ENCODE data around the gene SORCS3. TPM values are rescaled to one million over a fixed set of nuclear protein-coding genes. Genes with fewer than 3 reads are reported as not detected.

SORCS3 gene
- total RNA-seq, 2 donors from 2014 or later = 0.35 TPM; not detected in 1

DNA sequence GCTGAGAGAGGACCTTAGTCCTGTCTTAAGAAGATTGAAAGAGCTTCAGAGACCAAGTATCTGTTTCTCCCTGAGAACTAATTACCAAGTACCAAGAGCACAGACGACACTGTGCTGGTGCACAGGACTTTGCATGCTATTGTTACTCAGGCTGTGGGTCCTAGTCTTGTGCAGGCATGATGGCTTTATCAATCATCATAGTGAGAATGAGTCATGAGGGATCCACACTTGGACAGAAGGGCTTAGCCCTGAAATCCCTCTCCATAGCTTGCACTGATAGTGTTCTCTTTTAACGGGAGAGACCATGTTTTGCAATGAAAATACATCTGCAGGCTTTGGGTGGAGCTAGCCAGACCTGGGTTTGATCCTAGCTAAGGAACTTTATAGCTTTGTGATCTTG, 93.3 kb downstream of the SORCS3 start:
- Mint-ChIP-seq H3K4me1 (peaks cover 2% of the 10 kb centered on the region), H3K27ac (no peak overlapping the region), H3K36me3 (ENCODE audit: low read depth) (no peaks in the 10 kb centered on the region), H3K27me3 (peaks cover 40% of the 10 kb centered on the region), H3K4me3 (no peak overlapping the region)
- DNase-seq (no peak), ATAC-seq (no peak)
- H3K9me3 ChIP-seq (ENCODE audit: control insufficient read depth, low read length, poor library complexity, severe bottlenecking) = no peaks in the 10 kb centered on the region

DNA sequence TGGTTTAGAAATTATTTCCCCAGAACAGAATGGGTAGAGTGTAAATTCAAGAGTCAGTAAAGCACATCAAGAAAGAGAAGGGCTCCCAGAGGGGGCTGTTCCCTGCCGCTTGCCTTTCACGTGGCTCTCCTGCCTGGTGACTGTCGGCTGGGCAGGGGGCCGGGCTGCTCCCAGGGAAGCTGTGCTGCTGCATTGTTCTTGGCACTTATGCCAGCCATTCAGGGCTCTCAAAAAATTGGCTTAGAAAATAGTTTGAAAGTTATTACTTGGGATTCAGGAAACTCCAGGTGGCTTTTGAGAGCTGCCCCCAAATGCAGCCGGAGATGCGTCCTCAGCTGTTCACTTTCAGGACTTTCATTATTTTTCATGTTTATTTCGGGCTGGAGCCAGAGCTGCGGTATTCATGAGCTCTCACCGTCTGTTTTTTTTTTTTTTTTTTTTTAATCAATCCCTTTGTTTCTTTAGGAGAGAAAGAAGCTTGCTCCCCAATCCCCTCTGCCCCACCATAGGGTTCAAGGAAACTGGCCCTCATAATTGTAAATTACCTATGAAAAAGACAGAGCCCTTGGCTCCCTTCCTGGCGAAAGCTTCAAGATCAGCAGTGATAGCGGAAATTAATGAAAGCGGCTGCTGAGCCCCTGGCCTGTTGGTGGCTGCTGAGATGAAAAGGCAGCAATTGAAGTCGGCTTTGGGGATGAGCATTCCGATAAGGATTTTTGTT, 94.1 kb downstream of the SORCS3 start:
- H3K9me3 ChIP-seq (ENCODE audit: control insufficient read depth, low read length, poor library complexity, severe bottlenecking) = no peaks in the 10 kb centered on the region
- DNase-seq = no peak
- no peaks in the 10 kb centered on the region for H3K36me3 Mint-ChIP-seq (ENCODE audit: low read depth)
- no peak overlapping the region for H3K27ac Mint-ChIP-seq
- peaks cover 2% of the 10 kb centered on the region for H3K4me1 Mint-ChIP-seq
- ATAC-seq = no peak
- peaks cover 42% of the 10 kb centered on the region for H3K27me3 Mint-ChIP-seq
- no peak overlapping the region for H3K4me3 Mint-ChIP-seq

DNA sequence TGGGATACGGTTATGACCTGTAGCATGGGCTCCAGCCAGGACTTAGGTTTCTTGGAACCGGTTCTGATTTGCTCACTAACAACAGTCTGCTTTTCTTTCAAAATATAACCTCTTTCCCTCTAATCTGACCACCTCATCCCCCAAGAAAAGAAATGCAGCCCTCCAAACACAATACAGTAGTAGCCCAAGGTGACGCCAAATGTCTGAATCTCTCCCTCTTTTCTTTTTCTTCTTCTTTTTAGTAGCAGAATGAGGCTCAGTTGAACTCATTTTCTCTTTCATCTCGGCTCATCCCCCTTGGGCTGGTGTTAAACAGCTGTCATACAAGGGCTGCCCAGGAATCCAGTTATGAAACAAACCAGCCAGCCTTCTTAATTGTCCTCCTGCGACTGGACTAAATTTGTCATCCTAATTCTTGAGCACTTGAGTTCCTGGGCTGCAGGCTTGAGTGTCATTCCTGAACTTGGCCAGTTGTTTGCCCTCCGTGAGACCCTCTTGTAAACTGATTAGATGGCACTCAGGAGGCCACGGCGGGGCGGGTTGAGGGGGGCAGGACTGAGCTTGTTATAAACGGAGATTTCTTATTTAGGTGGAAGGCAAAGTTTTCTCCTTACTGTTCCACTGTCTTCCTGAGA, 94.8 kb downstream of the SORCS3 start:
- DNase-seq (no peak), ATAC-seq (no peak)
- H3K36me3 Mint-ChIP-seq (ENCODE audit: low read depth) = no peaks in the 10 kb centered on the region
- H3K27me3 Mint-ChIP-seq = peaks cover 42% of the 10 kb centered on the region
- no peak overlapping the region for H3K4me3 Mint-ChIP-seq
- H3K9me3 ChIP-seq (ENCODE audit: control insufficient read depth, low read length, poor library complexity, severe bottlenecking) = no peaks in the 10 kb centered on the region
- peaks cover 2% of the 10 kb centered on the region for H3K4me1 Mint-ChIP-seq
- no peak overlapping the region for H3K27ac Mint-ChIP-seq

DNA sequence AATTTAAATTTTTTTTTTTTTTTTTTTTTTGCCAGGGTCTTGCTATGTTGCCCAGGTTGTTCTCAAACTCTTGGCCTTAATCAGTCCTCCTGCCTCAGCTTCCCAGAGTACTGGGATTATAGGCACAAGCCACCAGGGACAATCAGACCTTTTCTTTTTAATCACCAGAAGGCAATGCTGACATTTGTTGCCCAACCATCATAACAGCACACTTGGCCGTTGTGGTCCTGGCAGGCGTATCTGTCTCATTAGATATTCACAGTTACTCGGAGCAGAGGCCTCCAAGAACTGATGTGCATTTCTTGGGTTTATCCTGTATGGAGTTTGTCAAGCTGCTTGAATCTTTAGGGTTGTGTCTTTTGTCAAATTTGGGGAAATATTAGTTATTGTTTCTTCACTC, 100.0 kb downstream of the SORCS3 start:
- DNase-seq (no peak), ATAC-seq (no peak)
- no peaks in the 10 kb centered on the region for H3K4me1 Mint-ChIP-seq
- H3K4me3 Mint-ChIP-seq = no peak overlapping the region
- no peak overlapping the region for H3K27ac Mint-ChIP-seq
- peaks cover 19% of the 10 kb centered on the region for H3K27me3 Mint-ChIP-seq
- no peaks in the 10 kb centered on the region for H3K9me3 ChIP-seq (ENCODE audit: control insufficient read depth, low read length, poor library complexity, severe bottlenecking)
- no peaks in the 10 kb centered on the region for H3K36me3 Mint-ChIP-seq (ENCODE audit: low read depth)

DNA sequence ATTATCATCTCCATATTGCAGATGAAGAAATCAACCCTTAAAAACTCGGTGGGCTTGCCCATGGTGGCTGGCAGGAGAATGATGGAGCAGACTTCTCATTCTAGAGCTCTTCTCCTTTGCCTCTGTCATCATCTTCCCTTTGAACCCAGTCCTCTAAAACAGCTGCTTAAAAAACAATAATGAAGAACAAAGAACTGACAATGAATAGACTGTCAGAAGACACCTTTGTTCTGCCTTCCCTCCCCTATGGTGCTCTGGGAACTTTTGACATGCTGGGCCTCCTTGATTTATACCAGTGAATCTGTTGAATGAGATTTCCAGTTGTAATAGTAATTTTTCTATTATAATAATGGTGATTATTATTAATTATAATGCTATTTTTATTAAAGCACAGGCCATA, 103.0 kb downstream of the SORCS3 start:
- H3K4me3 Mint-ChIP-seq = no peak overlapping the region
- H3K4me1 Mint-ChIP-seq = no peaks in the 10 kb centered on the region
- ATAC-seq = no peak
- peaks cover 32% of the 10 kb centered on the region for H3K27me3 Mint-ChIP-seq
- H3K36me3 Mint-ChIP-seq (ENCODE audit: low read depth) = no peaks in the 10 kb centered on the region
- no peaks in the 10 kb centered on the region for H3K9me3 ChIP-seq (ENCODE audit: control insufficient read depth, low read length, poor library complexity, severe bottlenecking)
- no peak for DNase-seq
- H3K27ac Mint-ChIP-seq = no peak overlapping the region

DNA sequence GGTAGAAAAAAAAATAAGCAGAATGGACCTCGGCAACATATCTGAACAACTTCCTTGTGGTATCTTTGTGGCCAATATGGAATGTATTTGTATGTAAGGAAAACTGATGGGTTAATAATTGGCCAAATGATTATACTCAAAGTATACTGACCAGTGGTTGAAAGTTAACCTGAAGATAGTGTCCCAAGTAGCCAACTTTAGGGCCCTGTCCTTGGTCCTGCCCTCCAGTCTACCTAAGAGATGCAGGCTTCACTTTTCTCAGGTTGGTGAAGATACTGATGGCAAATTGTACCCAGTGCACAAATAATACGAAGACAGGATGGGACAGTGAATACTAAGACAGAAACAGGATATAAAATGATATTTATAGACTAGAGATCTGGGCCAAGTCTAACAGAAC, 109.2 kb downstream of the SORCS3 start:
- no peaks in the 10 kb centered on the region for H3K4me1 Mint-ChIP-seq
- no peak for ATAC-seq
- no peak overlapping the region for H3K4me3 Mint-ChIP-seq
- DNase-seq = no peak
- H3K36me3 Mint-ChIP-seq (ENCODE audit: low read depth) = no peaks in the 10 kb centered on the region
- H3K9me3 ChIP-seq (ENCODE audit: control insufficient read depth, low read length, poor library complexity, severe bottlenecking) = no peaks in the 10 kb centered on the region
- no peak overlapping the region for H3K27ac Mint-ChIP-seq
- H3K27me3 Mint-ChIP-seq = peaks cover 22% of the 10 kb centered on the region

DNA sequence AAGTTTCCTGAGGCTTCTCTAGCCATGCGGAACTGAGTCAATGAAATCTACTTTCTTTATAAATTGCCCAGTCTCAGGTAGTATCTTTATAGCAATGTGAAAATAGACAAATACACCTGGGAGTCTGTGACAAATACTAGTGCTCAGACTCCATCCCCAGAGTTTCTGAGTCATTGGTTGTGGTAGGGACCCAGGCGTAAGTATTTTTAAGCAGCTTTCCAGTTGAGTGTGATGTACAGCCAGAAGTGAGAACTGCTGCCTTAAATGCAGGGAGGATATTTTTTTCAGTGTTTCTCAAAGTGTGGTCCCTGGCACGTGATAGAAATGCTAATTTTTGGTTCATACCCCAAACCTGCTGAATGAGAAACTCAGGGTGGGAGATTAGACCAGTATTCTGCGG, 121.7 kb downstream of the SORCS3 start:
- DNase-seq (no peak), ATAC-seq (no peak)
- peaks cover 52% of the 10 kb centered on the region for H3K27me3 Mint-ChIP-seq
- H3K4me3 Mint-ChIP-seq = no peak overlapping the region
- no peaks in the 10 kb centered on the region for H3K4me1 Mint-ChIP-seq
- H3K9me3 ChIP-seq (ENCODE audit: control insufficient read depth, low read length, poor library complexity, severe bottlenecking) = no peaks in the 10 kb centered on the region
- no peaks in the 10 kb centered on the region for H3K36me3 Mint-ChIP-seq (ENCODE audit: low read depth)
- no peak overlapping the region for H3K27ac Mint-ChIP-seq

DNA sequence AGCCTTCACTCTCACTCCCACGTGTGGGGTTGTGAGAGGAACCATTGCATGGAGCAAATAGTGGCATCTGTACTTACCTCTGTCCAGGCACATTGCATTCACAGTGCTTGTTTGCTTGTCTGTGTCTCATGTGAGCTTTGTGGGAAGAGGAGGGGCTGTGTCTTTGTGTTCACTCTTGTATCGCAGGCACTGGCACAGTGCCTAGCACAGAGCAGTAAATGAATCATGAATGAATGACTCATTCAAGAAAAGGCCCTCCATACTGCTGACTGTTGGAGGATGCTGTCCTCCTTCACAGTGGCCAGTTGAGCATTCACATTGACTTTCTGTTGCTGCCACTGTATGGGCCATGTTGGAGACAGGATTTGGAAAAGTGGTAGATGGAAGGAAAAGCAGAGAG, 125.3 kb downstream of the SORCS3 start:
- H3K27ac Mint-ChIP-seq = no peak overlapping the region
- H3K4me1 Mint-ChIP-seq = peaks cover 2% of the 10 kb centered on the region
- H3K9me3 ChIP-seq (ENCODE audit: control insufficient read depth, low read length, poor library complexity, severe bottlenecking) = no peaks in the 10 kb centered on the region
- no peak for ATAC-seq
- no peaks in the 10 kb centered on the region for H3K36me3 Mint-ChIP-seq (ENCODE audit: low read depth)
- peaks cover 49% of the 10 kb centered on the region for H3K27me3 Mint-ChIP-seq
- no peak for DNase-seq
- no peak overlapping the region for H3K4me3 Mint-ChIP-seq

DNA sequence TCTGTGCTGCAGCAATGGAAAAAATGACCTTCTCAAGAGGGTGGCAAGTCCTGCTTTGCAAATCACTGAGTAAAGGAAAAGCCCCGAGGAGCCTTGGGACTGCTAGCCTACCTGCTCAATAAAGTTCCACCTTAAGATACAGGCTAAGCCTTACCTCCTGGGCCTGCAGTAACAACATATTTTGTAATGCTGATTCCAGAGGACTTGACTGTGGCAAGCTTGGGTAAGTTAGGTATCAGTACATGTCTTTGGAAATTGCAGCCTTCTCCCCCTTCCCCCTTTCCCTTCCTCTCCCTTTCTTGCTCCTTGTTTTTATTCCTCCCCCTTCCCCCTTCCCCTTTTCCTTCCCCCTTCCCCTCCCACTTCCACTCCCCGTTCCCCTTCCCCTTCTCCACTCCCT, 126.2 kb downstream of the SORCS3 start:
- H3K36me3 Mint-ChIP-seq (ENCODE audit: low read depth) = no peaks in the 10 kb centered on the region
- H3K27ac Mint-ChIP-seq = no peak overlapping the region

DNA sequence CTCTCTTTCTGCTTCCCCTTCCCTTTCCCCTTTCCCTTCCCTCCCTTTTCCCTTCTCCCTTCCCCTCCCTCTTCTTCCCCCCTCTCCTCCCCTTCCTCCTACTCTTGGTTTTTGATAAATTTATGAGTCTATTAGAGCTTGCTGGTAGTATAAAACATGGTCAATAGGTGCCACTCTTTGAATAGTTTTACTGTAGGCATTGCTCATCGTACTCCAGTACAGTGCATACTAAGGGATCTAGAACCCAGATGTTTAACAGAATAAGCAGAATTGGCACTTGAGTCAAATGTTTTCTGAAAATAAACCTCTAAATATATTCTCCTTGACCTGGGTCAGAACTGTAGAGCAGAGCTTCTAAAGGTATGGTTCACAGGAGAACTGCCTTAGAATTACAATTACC, 126.7 kb downstream of the SORCS3 start:
- no peaks in the 10 kb centered on the region for H3K36me3 Mint-ChIP-seq (ENCODE audit: low read depth)
- no peak for DNase-seq
- H3K27me3 Mint-ChIP-seq = peaks cover 39% of the 10 kb centered on the region
- H3K9me3 ChIP-seq (ENCODE audit: control insufficient read depth, low read length, poor library complexity, severe bottlenecking) = no peaks in the 10 kb centered on the region
- H3K4me1 Mint-ChIP-seq = peaks cover 2% of the 10 kb centered on the region
- H3K4me3 Mint-ChIP-seq = no peak overlapping the region
- no peak for ATAC-seq
- no peak overlapping the region for H3K27ac Mint-ChIP-seq

More for the DNA sequence above, 126.2 kb downstream of the SORCS3 start:
- peaks cover 2% of the 10 kb centered on the region for H3K4me1 Mint-ChIP-seq
- ATAC-seq = no peak
- H3K27me3 Mint-ChIP-seq = peaks cover 44% of the 10 kb centered on the region
- no peak overlapping the region for H3K4me3 Mint-ChIP-seq
- no peaks in the 10 kb centered on the region for H3K9me3 ChIP-seq (ENCODE audit: control insufficient read depth, low read length, poor library complexity, severe bottlenecking)
- DNase-seq = no peak

DNA sequence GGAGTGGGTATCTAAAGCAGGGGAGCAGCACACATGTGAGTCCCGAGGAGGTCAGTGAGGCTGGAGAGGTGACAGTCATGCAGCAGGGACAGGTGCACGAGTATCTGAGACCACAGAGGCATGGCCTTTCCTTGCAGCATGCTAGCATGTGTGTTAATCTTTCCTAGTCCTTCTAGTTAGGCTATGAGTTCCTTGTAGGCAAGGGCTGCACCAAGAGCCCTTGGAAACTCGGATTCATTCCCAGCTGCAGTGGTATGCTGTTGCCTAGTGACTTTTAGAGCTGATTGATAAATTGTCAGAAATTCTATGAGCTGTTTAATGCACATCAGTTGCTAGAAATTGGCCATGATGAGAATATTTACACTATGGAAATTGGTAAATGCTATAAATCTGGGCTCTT, 132.0 kb downstream of the SORCS3 start:
- no peak overlapping the region for H3K27ac Mint-ChIP-seq
- peaks cover 2% of the 10 kb centered on the region for H3K4me1 Mint-ChIP-seq
- ATAC-seq (no peak), DNase-seq (no peak)
- no peaks in the 10 kb centered on the region for H3K36me3 Mint-ChIP-seq (ENCODE audit: low read depth)
- H3K27me3 Mint-ChIP-seq = peaks cover 57% of the 10 kb centered on the region
- no peak overlapping the region for H3K4me3 Mint-ChIP-seq
- no peaks in the 10 kb centered on the region for H3K9me3 ChIP-seq (ENCODE audit: control insufficient read depth, low read length, poor library complexity, severe bottlenecking)

DNA sequence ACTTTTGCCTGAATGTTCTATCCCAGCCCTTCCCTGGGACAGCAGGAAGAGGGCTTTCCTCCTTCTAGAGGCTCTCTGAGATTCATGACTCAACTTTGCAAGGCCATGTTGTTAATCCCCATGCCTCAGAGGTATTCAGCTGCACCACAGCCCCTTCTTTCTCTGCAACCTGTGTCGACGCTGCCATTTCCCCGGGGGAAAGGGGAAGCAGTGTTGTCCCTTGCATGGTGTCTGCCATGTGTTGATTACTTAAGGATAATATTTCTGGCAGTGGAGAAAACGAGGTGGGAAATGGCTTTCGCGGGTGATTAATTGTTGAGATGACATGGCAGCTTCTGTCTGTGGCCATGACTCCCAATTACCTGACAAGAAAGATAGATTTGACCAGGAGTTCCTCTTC, 133.1 kb downstream of the SORCS3 start:
- no peaks in the 10 kb centered on the region for H3K9me3 ChIP-seq (ENCODE audit: control insufficient read depth, low read length, poor library complexity, severe bottlenecking)
- Mint-ChIP-seq H3K4me3 (no peak overlapping the region), H3K27me3 (peaks cover 57% of the 10 kb centered on the region), H3K36me3 (ENCODE audit: low read depth) (no peaks in the 10 kb centered on the region), H3K27ac (no peak overlapping the region), H3K4me1 (no peaks in the 10 kb centered on the region)
- ATAC-seq = no peak
- DNase-seq = no peak

DNA sequence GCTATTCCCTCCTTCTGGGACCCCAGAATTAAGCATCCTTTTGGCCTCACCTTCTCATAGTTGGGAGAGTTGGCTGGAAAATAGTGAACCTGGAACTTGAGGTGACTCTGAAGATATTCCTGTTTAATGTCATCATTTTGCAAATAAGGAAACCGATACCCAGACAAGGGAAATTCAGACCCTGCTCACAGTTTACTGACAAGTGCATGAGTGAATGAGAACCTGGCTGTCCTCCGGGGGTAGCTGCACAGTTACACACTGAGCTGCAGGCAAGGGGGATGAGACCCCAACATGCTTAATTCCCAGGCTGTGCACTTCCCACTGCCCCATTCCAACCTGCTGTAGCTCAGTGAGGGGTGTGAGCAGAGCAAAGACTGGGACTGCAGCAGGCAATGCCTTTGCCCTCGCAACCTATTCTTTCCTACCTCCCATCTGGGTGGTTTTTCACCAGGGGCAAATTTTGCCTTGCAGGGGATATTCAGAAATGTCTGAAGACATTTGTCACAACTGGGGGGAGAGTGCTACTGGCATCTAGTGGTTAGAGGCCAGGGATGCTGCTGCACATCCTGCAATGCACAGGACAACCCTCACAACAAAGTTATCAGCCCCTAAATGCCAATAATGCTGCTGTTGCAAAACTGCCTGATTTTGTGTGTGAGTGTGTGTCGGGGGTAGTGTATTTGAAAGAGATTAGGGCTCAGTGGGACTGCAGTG, 136.2 kb downstream of the SORCS3 start:
- DNase-seq = no peak
- Mint-ChIP-seq H3K27me3 (peaks cover 58% of the 10 kb centered on the region), H3K4me1 (no peaks in the 10 kb centered on the region), H3K36me3 (ENCODE audit: low read depth) (no peaks in the 10 kb centered on the region), H3K4me3 (no peak overlapping the region), H3K27ac (no peak overlapping the region)
- no peak for ATAC-seq
- H3K9me3 ChIP-seq (ENCODE audit: control insufficient read depth, low read length, poor library complexity, severe bottlenecking) = no peaks in the 10 kb centered on the region

Data from T-helper 17 cell (primary cell).